Right lobe of liver (tissue), 6 donors: ENCODE data around the gene LRMDA. TPM values are rescaled to one million over a fixed set of nuclear protein-coding genes. Genes with fewer than 3 reads are reported as not detected.

Source experiments
- ATAC-seq, 4 donors: fragments of 200-7000 bp; cut with Tn5 transposase; one replicate each; pipeline ENCODE4 v1.9.1; 2020; ENCODE audit warnings: mild to moderate bottlenecking in 4 of 4, moderate library complexity in 4 of 4
- DNase-seq, 3 donors: peaks; one replicate each; pipeline ENCODE4 v3.0.0-alpha.2; 2020
- H3K27ac ChIP-seq, 3 donors: fragments of 200-600 bp; one replicate each; pipeline ENCODE4 v1.8.0; 2022
- H3K27me3 ChIP-seq, 2 donors: fragments of 200-600 bp; one replicate each; pipeline ENCODE4 v1.8.0; 2022
- H3K36me3 ChIP-seq, 4 donors: fragments of 200-600 bp; sonication (generic) in 1 of 4; one replicate each; pipeline versions ENCODE4 v1.5.1 to v1.8.0; 2017 to 2022; ENCODE audit warnings: control low read depth in 1 of 4
- H3K4me1 ChIP-seq, 4 donors: fragments of 200-600 bp; sonication (generic) in 1 of 4; one replicate each; pipeline versions ENCODE4 v1.5.1 to v1.8.0; 2017 to 2022; ENCODE audit warnings: control low read depth in 1 of 4
- H3K4me3 ChIP-seq, 3 donors: fragments of 200-600 bp; one replicate each; pipeline ENCODE4 v1.8.0; 2022
- H3K9me3 ChIP-seq, 4 donors: fragments of 200-600 bp; sonication (generic) in 1 of 4; one replicate each; pipeline versions ENCODE4 v1.5.1 to v1.8.0; 2017 to 2022; ENCODE audit warnings: control low read depth in 1 of 4
- CTCF ChIP-seq, 4 donors: fragments of 200-600 bp in 3 of 4; fragments of 450-650 bp in 1 of 4; IDR thresholded peaks; one replicate each; pipeline versions ENCODE4 v1.5.1 to v1.8.0; 2016 to 2022; ENCODE audit warnings: antibody characterized with exemption in 4 of 4, mild to moderate bottlenecking in 2 of 4
- POLR2A ChIP-seq: fragments of 450-650 bp; IDR thresholded peaks from one replicate; pipeline ENCODE4 v1.6.1; 2017; ENCODE audit warnings: antibody characterized with exemption, mild to moderate bottlenecking
- WGBS: methylation state at CpG from one replicate; pipeline ENCODE4 v1.1.6; 2018; ENCODE audit warnings: low coverage, low lambda C conversion rate; ENCODE audit not compliant: insufficient coverage; ENCODE audit errors: missing lambda C conversion rate; 5-methylcytosine and 5-hydroxymethylcytosine counted together
- intact Hi-C, 2 donors: fragments of 100-400 bp; cut with DNase I; formaldehyde crosslinking; loops; one replicate each; pipeline versions ENCODE4 v1.11.2 to v1.14.1; 2022
- total RNA-seq, 6 experiments: library from RNA; depleted of rRNA in 2 of 6; stranded (reverse); fragments of >200 nt in 2 of 6; fragmentation: NEBNext Ultra II Directional in 3 of 6; extraction: Animal tissue kit (Norgen Biotek cat#: 25700) in 3 of 6; gene quantifications; one replicate each; pipeline versions ENCODE4 v1.1.0 to v1.2.4, GENCODE V29; 2016 to 2023
- donor health status: DM: no; HTN: yes; CAD: no.
- donor health status: DM: no; HTN: no; CAD: no.
- donor health status: DM: no; HTN: no; CAD: no.
- donor health status: DM: no; HTN: yes; CAD: no.
- donor health status: DM: no; HTN: yes; CAD: no.

LRMDA gene
- total RNA-seq, 6 experiments from 2014 or later, result 9.9 to 19.9 (median 16.3) TPM

GRCh38 chr10:76336213-76336963, 905.0 kb downstream of the LRMDA start:
- intact Hi-C loops, result no loop called here
- Histone ChIP-seq H3K36me3 (no peaks in the 10 kb centered on the region), H3K4me1 (peaks cover 0 to 21% (median 6%) of the 10 kb centered on the region in 4 donors), H3K27ac (peak overlapping the region; percentile 16 to 56 (median 34)), H3K4me3 (peak overlapping the region in 1 of 3 donors; percentile 5), H3K27me3 (no peaks in the 10 kb centered on the region), H3K9me3 (no peaks in the 10 kb centered on the region)
- TF ChIP-seq POLR2A (no peak), CTCF (IDR thresholded peaks at IDR 0.05) (no peak)
- peak; percentile 93 to 98 (median 96) for ATAC-seq
- WGBS, result 11% methylated on average over 1 of the region's 1 CpG
- DNase-seq, result peak in 1 of 3 donors; percentile 68

GRCh38 chr10:76337641-76338040, 906.2 kb downstream of the LRMDA start:
- no peaks in the 10 kb centered on the region for H3K36me3 ChIP-seq
- intact Hi-C loops, result no loop called here
- no peak for TF ChIP-seq CTCF (IDR thresholded peaks at IDR 0.05)
- TF ChIP-seq POLR2A, result no peak

DNA sequence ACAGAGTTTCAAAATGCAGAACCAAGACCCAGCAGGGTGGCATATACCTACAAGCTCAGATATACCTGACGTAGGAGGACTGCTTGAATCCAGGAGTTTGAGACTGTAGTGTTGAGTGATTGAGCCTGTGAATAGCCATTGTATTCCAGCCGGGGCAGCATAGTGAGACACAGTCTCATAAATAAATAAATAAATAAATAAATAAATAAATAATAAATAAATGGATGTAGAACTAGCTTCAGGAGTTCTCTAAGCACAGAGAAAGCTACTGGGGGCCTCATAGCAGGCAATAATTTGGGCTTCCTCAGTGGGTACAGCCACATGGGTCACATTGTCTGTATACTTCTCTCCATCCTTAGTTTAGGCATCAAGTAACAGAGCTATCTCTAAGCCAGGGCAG, 906.8 kb downstream of the LRMDA start:
- TF ChIP-seq POLR2A (no peak), CTCF (IDR thresholded peaks at IDR 0.05) (no peak)
- no peak for DNase-seq
- H3K27me3 ChIP-seq, result no peaks in the 10 kb centered on the region
- H3K9me3 ChIP-seq, result no peaks in the 10 kb centered on the region
- 100% methylated on average over 2 of the region's 2 CpGs for WGBS
- no peak for ATAC-seq
- no peak overlapping the region for H3K27ac ChIP-seq
- peaks cover 0 to 21% (median 6%) of the 10 kb centered on the region in 4 donors for H3K4me1 ChIP-seq
- intact Hi-C loops, result no loop called here
- H3K36me3 ChIP-seq, result no peaks in the 10 kb centered on the region
- no peak overlapping the region for H3K4me3 ChIP-seq

More at GRCh38 chr10:76337641-76338040, 906.2 kb downstream of the LRMDA start:
- 11% methylated on average over 1 of the region's 1 CpG for WGBS
- Histone ChIP-seq H3K27me3 (no peaks in the 10 kb centered on the region), H3K9me3 (no peaks in the 10 kb centered on the region), H3K4me1 (peaks cover 0 to 21% (median 6%) of the 10 kb centered on the region in 4 donors), H3K27ac (no peak overlapping the region), H3K4me3 (no peak overlapping the region)
- DNase-seq, result no peak
- ATAC-seq, result peak in 1 of 4 donors; percentile 24

DNA sequence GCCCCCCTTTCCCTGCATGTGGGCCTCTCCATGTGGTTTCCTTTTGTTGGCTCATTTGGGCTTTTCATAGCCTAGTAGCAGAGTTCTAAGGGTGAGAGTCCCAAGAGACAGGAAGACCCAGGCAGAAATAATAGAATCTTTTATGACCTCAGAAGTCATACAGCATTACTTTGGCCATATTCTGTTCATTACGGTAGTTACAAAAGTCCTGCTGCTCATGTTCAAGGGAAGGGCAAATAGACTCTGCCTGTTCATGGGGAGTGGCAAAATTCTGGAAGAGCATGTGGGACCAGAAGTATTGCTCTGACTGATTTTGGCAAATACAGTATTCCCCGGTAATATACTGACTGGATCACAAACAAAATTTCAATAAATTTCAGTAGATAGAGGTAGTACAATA, 910.3 kb downstream of the LRMDA start:
- Histone ChIP-seq H3K4me1 (peaks cover 0 to 8% (median under 1%) of the 10 kb centered on the region in 4 donors), H3K27ac (no peak overlapping the region), H3K9me3 (no peaks in the 10 kb centered on the region), H3K4me3 (no peak overlapping the region), H3K36me3 (no peaks in the 10 kb centered on the region), H3K27me3 (no peaks in the 10 kb centered on the region)
- intact Hi-C loops, result no loop called here
- WGBS, result 88% methylated on average over 2 of the region's 2 CpGs
- DNase-seq (no peak), ATAC-seq (no peak)
- TF ChIP-seq CTCF (IDR thresholded peaks at IDR 0.05), result no peak
